Stimulated activated CD8-positive, alpha-beta memory T cell treated with anti-CD3 and anti-CD28 coated beads, Interleukin-4, amount 100 ng/mL, for 24 hours (primary cell): ENCODE data around the gene DCUN1D5.
"Not testable (repeated sequence)": the region's sequence is repeated elsewhere in the genome, so short reads cannot be mapped to it uniquely, and the experiment has no call there.

ENCODE experiments used
- DNase-seq: peaks from one replicate; pipeline ENCODE4 v3.0.0-alpha.2; 2020; ENCODE audit warnings: low read depth

The DCUN1D5 gene

DNA sequence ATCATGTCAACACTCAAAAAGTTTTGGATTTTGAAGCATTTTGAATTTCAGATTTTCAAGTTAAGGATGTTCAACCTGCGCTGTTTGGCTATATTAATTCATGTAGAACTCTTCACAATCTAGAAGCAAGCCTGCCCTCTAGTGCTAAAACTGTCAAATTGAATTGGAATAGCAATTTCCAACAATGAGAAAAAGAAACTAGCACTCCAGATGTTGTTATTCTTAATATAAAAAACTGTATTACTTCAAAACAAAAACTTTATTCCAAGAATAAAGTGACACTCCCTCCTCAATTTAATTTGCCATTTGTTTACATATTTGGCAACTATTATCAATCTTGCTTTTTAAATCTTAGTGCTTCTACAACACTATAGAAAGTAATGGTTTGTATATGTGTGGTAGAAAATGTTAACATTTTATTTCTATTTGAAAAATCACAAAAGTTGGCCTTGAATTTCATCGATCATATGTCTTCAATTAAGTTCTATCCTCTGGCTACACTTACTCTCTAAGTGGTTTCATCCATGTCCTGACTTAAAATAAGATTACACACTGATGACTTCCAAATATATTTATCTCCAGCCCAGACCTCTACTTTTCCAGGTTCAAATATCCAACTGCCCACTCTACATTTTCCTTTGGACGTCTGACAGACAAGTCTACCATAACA is 36.6 kb downstream of the DCUN1D5 start:
- DNase-seq = no peak

DNA sequence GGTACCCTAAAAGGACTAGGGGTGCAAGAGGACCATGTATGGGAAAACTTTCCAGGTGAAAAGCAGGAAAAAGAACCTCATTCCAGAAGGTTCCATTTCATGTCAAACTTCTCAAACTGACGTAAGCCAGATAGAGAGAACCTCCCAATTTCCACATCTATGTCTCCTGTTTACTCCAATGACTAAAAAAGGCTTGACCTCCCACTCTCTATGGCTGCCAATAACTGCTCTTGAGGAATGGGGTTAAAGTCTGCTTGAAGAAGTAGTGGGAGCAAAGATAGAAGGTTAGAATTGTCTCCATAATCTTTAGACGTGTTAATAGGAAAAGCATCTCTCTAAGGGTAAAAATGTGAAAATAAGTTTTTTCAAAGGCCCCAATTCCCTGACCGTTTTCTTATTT is 38.0 kb downstream of the DCUN1D5 start:
- DNase-seq = no peak

DNA sequence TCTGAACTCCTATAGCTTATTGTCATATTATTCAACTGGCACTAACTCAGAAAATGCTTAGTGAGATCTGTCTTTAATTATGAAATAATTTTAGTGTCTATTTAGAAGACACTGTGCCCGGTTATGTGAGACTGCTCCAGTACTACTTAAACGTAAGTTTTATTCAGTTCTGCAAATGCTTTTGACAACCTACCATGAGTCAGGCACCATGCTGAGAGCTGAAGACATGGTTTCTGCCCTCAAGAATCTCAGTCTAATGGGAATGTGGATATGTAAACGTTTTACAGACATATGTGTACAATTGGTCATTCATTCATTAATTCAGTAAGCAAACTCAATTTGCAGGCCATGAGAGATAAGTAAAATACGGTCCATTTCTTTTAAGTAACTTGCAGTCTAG is 40.0 kb downstream of the DCUN1D5 start:
- no peak for DNase-seq

DNA sequence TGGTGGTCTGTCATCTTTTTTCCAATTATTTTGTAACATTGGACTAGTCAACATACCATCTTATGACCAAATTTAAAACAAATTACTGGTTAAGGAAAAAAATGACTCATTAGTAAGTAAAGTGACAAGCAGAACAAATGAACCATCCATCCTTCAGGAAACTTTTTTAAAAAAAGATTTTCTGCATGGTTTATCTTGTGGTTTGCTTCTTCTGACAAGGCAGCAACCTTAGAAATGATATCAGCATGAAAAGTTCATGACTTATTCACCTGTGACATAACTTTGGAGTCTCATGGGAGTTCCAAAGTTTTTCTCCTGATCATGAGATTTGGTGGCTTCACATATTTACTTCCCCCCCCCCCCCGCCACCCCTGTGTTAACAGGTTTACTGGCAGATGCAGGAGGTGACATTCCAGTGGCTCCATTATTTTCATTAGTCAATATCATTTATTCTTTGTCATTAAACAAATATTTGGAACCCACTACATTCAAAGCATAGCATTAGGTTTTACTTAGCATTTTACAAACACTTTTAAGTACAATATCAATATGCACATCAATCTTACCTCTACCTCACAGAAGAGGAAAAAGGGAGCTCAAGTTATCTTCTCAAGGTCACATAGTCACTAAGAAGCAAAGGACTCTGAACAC is 40.7 kb downstream of the DCUN1D5 start:
- DNase-seq = no peak

DNA sequence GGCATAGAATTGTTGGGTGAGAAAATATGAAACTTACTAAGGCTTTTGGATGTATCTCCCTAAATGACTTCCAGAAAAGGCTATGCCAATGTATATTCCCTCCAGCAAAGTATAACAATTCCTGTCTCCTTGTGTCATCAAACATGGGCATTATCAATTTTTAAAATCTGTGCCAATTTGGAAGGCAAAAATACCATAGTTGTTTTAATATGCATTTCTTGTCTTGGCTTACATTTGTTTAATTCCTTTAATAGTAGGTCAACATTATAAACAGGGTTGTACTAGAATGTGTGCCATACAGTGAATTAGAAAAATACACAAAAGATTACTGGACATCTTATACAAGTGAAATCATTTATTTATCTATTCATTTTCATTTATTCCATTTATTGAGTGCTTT is 41.6 kb downstream of the DCUN1D5 start:
- DNase-seq = no peak

DNA sequence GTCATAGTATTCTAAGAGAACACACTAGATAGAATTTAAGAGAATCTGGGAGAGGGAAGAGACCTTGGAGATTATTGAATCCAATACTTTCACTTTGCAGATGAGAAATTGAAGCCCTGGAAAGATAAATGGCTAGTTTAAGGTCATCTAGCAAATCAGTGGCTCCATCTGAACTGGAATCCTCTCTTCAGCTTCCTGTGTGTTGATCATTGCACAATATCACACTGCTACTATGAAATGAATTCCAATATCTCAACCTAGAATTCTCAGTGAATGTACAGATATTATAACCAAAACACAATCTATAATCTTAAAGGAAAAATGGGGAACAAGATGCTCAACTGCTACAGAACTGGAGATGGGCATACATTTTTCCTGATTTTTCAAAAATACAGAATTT is 44.1 kb downstream of the DCUN1D5 start:
- no peak for DNase-seq

DNA sequence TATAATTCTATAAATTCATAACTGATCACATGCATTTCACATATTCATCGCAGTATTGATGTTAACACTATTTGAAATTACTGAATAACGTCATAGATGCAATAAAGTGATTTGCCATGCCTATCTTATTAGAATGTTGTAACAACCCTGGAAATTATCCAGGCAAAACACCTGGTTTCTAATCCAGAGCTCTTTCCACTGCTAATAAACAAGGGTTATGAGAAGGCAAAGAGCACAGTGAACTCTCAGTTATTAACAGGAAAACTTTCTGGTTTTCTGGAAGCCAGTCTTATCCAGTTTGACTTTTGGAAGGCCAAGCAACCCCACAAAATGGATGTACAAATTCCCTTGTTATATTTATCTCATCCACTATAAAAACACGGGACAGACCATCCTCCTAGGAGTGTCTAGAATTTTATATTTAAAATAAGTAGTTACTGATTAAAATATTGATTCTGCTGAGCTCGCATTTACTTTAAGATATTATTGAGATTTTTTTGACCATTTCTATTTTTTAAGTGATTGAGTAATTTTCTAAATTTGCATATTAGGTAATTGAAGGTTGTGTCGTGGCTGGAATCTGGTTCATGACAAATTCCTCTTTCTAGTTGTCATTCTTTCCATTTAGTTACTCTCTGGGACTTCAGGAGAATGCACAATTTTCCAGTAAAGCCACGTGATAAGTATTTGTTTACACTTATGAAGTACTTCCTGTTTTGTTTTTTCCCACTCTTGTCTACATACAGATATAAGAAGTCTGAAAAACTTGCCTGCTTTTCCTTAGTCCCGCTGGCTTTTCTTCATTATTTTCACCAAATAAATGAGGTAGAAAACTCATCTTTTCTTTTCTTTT is 47.9 kb downstream of the DCUN1D5 start:
- no peak for DNase-seq

DNA sequence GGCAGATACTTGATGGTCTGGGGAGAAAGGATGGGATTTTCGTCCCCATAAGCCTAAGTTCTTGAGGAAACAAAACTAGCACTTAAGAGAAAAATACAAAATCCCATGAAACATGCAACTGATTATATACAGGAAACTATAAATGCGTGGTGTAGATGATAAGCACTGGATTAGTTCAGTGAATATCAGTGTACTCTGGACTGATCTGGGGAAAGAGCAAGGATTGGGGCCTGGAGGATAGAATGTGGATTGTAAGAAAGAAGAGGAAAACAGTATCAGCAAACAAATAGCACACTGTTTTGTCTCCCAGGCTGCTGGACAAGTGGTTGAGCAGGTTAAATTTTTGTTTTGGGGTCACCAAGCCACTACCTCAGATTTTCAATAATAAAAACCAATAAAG is 49.8 kb downstream of the DCUN1D5 start:
- DNase-seq = no peak

DNA sequence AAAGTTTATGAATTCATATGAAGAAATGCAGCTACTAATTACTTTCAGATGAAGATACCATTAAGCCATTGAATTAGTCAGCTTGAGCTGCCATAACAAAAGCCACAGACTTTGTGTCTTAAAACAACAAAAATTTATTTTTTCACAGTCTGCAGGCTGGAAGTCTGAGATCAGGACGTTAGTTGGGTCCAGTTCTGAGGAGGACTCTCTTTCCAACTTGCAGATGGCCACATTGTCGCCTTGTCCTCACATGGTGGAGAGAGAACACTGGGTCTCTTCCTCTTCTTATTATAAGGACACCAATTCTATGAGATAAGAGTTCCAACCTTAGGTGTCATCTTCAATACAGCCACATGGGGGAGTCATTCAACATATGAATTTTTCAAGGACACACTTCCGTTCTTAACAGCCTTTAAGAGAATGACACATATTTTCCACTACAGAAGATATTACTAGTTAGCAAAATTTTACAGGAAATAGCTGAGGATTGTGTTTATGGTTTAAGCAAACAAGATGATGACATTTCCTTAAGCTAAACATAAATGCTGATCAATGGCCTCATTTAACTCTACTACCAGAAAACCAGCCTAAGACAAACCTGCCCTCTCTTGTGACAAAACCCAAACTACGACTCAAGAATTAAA is 56.0 kb downstream of the DCUN1D5 start:
- DNase-seq = no peak

DNA sequence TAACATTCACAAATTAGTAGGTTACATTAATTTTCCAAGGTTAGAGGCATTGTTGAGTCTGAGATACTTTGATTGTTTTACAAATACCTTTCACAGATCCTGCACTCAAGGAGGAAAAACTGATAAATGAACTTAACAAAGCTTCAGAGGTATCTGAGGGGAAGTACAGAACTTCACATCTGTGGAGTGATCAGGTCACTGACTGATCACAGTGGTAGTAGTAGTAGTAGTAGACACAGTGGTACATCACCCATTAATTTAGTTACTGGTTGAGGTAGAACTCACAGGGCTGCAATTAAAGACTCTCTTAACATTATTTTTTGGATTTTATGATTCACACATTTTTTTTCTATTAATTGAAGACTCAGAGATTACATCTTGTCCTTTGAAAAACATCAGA is 56.7 kb downstream of the DCUN1D5 start:
- DNase-seq = no peak

DNA sequence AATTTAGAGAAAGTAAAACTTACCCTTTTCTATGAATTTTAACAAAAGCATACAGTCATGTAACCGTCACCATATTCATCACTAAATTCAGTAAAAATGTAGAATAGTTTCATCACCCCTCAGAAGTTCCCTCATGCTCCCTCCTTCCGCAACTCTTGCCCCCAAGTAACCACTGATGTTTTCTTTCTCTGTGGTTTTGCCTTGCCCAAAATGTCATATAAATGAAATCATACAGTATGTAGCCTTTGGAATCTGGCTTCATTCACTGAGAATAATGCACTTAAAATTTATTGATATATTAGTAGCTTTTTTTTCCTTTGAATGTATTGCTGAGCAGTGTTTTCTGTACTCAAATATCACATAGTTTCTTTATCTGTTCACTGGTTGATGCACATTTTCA is 60.1 kb downstream of the DCUN1D5 start:
- DNase-seq = no peak

DNA sequence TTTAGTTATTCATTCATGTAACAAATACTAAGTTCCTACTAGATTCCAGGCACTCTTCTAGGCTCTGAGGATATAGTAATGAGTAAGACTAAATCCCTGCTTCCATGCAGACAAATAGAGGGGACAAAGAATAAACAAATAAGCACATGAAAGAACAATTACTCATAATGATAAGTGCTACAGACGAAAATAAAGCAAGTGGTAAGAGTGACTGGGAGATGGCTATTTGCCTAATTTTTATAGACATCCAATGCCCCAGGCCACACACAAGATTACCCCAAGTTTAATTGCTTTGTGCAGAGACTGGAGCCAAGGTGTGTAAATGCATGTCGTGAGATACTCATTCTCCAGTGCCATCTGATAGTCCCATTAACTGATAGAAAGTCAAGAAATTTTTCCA is 62.6 kb downstream of the DCUN1D5 start:
- DNase-seq = no peak

DNA sequence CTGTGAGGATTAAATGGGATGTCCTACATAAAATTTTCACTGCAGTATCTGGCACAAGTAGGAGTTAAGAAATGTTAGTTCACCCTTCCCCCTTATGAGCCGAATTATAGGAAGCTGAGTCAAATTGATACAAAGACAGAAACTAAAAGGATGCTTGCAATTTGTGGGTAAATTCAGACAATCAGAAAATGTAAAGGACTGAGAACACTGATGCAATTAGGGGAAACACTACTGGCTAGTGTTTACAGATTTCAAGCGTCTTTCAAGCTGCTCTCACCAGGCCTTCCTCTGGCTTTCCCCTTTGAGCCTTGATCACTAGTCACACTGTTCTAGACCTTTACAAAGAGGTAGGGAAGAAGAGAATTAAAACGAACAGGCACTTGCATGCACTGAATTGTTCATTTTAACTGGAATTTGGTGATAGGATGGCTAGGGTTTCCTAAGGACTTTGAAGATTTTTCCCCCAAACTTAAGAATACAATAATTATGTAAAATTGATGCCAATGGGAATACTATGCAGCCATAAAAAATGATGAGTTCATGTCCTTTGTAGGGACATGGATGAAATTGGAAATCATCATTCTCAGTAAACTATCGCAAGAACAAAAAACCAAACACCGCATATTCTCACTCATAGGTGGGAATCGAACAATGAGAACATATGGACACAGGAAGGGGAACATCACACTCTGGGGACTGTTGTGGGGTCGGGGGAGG is 63.5 kb downstream of the DCUN1D5 start:
- not testable (repeated sequence) for DNase-seq

DNA sequence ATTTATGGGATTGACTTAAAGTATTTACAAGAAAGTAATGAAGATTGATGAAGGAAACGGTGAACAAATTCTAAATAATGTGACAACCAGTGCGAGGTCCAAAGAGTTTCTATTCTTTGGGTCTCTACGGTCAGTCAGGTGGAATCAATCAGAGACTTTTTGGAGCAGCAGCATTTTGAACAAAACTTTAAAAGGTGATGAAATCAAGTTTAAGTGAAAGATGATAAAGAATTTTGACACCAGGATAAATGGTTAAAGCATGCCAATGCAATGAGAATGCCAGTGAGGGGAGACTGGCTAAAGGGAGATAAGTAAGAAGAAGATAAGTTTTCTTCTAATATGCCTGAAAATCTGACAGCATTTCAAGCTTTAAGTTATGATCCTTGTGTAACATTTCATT is 67.9 kb downstream of the DCUN1D5 start:
- DNase-seq = no peak

DNA sequence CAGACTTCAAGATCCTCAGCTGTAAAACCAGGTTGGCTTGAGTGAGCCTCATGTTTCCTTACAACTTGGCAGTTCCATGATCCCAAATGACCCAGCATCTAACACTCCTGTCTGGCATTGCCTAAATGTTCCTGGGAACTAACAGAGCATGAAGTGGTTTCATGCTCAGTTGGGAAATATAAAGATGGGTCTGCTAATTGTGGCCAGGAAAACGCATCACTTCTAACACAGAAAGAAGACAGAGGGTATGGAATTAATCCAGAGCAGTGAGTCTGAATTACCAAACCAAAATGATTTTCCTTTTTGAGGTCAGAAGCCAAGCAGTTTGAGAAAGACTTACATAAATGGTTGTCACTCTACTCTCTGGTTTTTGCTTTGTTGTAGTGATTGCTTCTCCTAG is 75.9 kb downstream of the DCUN1D5 start:
- DNase-seq = no peak

DNA sequence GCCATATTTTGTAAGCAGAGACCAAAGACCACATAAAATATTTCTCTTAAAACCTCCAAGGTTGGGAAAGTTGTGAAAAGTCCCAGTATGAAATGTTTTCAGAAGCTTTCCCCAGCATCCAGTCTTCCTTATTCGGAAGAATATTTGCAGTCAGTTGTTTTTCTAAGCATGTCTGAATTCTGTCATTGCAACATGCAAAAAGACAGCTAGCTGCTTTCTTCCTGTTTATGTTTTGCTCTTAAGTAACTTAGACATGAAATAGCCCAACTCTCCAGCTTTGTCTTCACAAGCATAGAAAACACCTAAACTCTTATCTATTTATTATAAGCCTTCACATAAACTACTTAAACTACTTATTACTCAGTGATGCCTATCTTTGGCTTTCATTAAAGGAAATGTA is 78.5 kb downstream of the DCUN1D5 start:
- DNase-seq = no peak
